ENCODE results near the gene SUPT6H. TPM values are rescaled to one million over a fixed set of nuclear protein-coding genes. Genes with fewer than 3 reads are reported as not detected.

The SUPT6H gene
- total and polyA plus RNA-seq, 2 of the 8 experiments (the other 6 are each of a cell fraction or from before 2014, with no cell fraction given), result 32.0 to 59.9 TPM

DNA sequence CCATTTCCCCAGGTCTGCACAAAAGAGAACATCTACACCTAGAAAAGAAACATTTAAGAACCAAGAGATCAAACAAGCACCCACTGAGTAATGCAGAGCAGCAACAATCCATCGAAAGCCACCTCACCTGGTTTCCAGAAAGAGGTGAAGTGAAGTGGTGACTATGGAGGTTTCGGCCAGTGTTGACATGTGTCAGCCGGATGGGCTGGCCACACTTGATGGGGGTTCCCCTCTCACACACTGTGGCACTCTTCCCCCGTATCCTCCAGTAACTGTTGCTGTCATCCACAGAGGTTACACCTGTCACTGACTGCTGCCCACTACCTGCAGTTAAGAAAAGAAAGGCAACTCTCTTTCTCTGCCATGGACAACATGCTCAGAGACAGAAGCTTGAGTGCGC lies 6.8 kb upstream of the SUPT6H start (continued):
- TF ChIP-seq RFX5 (IDR thresholded peaks at IDR 0.05; ENCODE audit: borderline replicate concordance, low read depth, low read length), result no peak

All from H1 (cell line).